NB4 (cell line): ENCODE measurements around the gene CHIC2.

ENCODE experiments used
- DNase-seq: peaks from one replicate; pipeline ENCODE4 v3.0.0; 2010; ENCODE audit warnings: low read depth
- H3K4me3 ChIP-seq: one replicate; pipeline ENCODE4 v1.5.1; 2011; ENCODE audit warnings: mild to moderate bottlenecking, low read depth, low read length, moderate library complexity
- CTCF ChIP-seq: IDR thresholded peaks from one replicate; pipeline ENCODE4 v1.5.1; 2012; ENCODE audit warnings: low read depth, low read length
- MAX ChIP-seq: IDR thresholded peaks from 2 replicates; pipeline ENCODE4 v1.6.1; 2011; ENCODE audit warnings: low read depth, low read length
- MYC ChIP-seq: IDR thresholded peaks from 2 replicates; pipeline ENCODE4 v1.6.1; 2011; ENCODE audit warnings: low read depth, low read length
- POLR2A ChIP-seq: IDR thresholded peaks from 2 replicates; pipeline ENCODE4 v1.6.1; 2011; ENCODE audit warnings: mild to moderate bottlenecking; ENCODE audit not compliant: insufficient read length; ENCODE audit errors: extremely low read depth

Gene CHIC2

GRCh38 chr4:53963336-53963735, 101.1 kb downstream of the CHIC2 start:
- no peak for DNase-seq
- no peak for TF ChIP-seq MYC
- TF ChIP-seq CTCF: no peak
- TF ChIP-seq POLR2A: no peak
- TF ChIP-seq MAX: no peak
- H3K4me3 ChIP-seq: no peak overlapping the region

GRCh38 chr4:53962516-53963225, 101.7 kb downstream of the CHIC2 start:
- no peak for TF ChIP-seq CTCF
- no peak for TF ChIP-seq MYC
- TF ChIP-seq POLR2A: no peak
- no peak for TF ChIP-seq MAX
- DNase-seq: no peak
- no peak overlapping the region for H3K4me3 ChIP-seq

GRCh38 chr4:53961351-53961750, 103.1 kb downstream of the CHIC2 start:
- DNase-seq: no peak
- TF ChIP-seq MAX: no peak
- no peak for TF ChIP-seq POLR2A
- no peak for TF ChIP-seq CTCF
- TF ChIP-seq MYC: no peak
- H3K4me3 ChIP-seq: no peak overlapping the region

- TF ChIP-seq MYC: no peak
- TF ChIP-seq POLR2A: no peak
- no peak for TF ChIP-seq CTCF
- TF ChIP-seq MAX: no peak
- no peak for DNase-seq
- H3K4me3 ChIP-seq: no peak overlapping the region
Observed at GRCh38 chr4:53960843-53961242, 103.6 kb downstream of the CHIC2 start.
